Body of pancreas (tissue), 4 donors: ENCODE results near the gene QRICH1. TPM values are rescaled to one million over a fixed set of nuclear protein-coding genes. Genes with fewer than 3 reads are reported as not detected.

Experiments used
- ATAC-seq: fragments of 150-250 bp; one replicate; pipeline ENCODE4 v1.9.1; 2016
- DNase-seq, 4 donors: peaks; one replicate each; pipeline ENCODE4 v3.0.0-alpha.2; 2019
- H3K27ac ChIP-seq, 4 donors: fragments of 200-600 bp; sonication (generic); 1 replicate in 3 of 4; 2 replicates in 1 of 4; pipeline versions ENCODE4 v1.5.1 to v1.6.1; 2016 to 2019; ENCODE audit warnings: mild to moderate bottlenecking in 1 of 4, mixed read lengths in 1 of 4, moderate library complexity in 1 of 4
- H3K27me3 ChIP-seq, 2 donors: fragments of 200-600 bp; sonication (generic); one replicate each; pipeline ENCODE4 v1.6.0; 2016; ENCODE audit warnings: mild to moderate bottlenecking in 1 of 2
- H3K36me3 ChIP-seq, 2 donors: fragments of 200-600 bp; sonication (generic); replicated peaks in 1 of 2; 2 replicates each; pipeline ENCODE4 v1.5.1; 2016; ENCODE audit warnings: low read depth in 2 of 2; ENCODE audit not compliant: insufficient read depth in 1 of 2
- H3K4me1 ChIP-seq: fragments of 200-600 bp; sonication (generic); one replicate; pipeline ENCODE4 v1.6.0; 2016
- H3K4me3 ChIP-seq, 2 donors: fragments of 200-600 bp; sonication (generic); 1 replicate in 1 of 2; 2 replicates in 1 of 2; pipeline ENCODE4 v1.5.1; 2016 to 2019
- H3K9me3 ChIP-seq, 3 donors: fragments of 200-600 bp; sonication (generic); 1 replicate in 2 of 3; 2 replicates in 1 of 3; pipeline ENCODE4 v1.5.1; 2016
- POLR2A ChIP-seq, 3 donors: fragments of 450-650 bp; IDR thresholded peaks; one replicate each; pipeline ENCODE4 v1.6.1; 2016; ENCODE audit warnings: antibody characterized with exemption in 3 of 3, mild to moderate bottlenecking in 2 of 3
- WGBS, 2 donors: methylation state at CpG; one replicate each; pipeline ENCODE4 v1.1.5; 2017; 5-methylcytosine and 5-hydroxymethylcytosine counted together
- intact Hi-C: fragments of 100-400 bp; cut with DNase I; formaldehyde crosslinking; loops from one replicate; pipeline ENCODE4 v1.15.1; 2023
- total RNA-seq, 2 donors: library from RNA; depleted of rRNA; stranded (reverse); fragments of >200 nt; gene quantifications; one replicate each; pipeline ENCODE4 v1.1.0, GENCODE V29; 2016
- TF ChIP-seq, protein P1 (sequence below), 7 experiments: fragments of 450-650 bp in 4 of 7; fragments of 200-600 bp in 3 of 7; sonication (generic) in 3 of 7; IDR thresholded peaks; one replicate each; pipeline ENCODE4 v1.5.1; 2016 to 2019; ENCODE audit warnings: antibody characterized with exemption in 7 of 7

QRICH1 gene
- total RNA-seq, 2 donors from 2014 or later = 63.6 to 67.9 TPM

DNA sequence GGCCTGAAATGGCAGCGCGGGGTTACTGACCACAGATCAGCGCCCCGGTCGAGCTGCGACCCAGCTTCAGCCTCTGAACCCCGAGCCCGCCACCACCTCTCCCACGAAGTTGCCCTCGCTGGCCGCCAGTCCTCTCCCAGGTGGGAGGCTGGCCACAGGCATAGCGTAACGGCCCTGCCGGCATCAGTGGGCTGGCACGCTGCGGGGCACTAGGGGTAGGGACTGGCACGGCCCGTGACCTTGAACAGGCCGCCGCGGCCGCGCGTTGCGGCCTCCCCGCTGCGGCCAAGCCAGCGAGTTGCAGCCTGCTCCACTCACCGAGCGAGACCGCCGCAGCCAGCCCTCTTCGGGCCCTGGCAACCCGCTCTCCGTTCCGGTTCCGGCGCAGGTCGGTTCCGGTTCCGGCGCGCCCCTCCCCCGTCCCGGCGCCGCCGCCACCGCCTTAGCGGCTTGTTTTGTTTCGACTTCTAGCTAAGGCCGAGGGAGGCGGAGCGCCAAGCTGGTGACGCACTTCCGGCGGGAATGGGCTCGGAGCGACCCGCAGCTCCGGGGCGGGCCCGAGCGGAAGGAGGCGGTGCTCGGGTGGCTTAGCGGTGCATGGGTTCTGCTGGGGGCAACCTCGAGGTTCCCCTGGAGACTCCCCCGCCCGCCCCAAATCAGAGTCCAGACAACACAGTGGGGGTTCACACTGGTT, 26.7 kb upstream of the QRICH1 start, which contains the start of gene USP19:
TSS of gene USP19 (minus strand) at position 386 of the 694 bp plus-strand sequence. CDS start 1,678 bp downstream, outside the sequence.
- H3K9me3 ChIP-seq = no peaks in the 10 kb centered on the region
- no peaks in the 10 kb centered on the region for H3K27me3 ChIP-seq
- peak; percentile 48 to 86 (median 83) for TF ChIP-seq POLR2A (IDR thresholded peaks at IDR 0.05)
- TF ChIP-seq, protein P1, sequence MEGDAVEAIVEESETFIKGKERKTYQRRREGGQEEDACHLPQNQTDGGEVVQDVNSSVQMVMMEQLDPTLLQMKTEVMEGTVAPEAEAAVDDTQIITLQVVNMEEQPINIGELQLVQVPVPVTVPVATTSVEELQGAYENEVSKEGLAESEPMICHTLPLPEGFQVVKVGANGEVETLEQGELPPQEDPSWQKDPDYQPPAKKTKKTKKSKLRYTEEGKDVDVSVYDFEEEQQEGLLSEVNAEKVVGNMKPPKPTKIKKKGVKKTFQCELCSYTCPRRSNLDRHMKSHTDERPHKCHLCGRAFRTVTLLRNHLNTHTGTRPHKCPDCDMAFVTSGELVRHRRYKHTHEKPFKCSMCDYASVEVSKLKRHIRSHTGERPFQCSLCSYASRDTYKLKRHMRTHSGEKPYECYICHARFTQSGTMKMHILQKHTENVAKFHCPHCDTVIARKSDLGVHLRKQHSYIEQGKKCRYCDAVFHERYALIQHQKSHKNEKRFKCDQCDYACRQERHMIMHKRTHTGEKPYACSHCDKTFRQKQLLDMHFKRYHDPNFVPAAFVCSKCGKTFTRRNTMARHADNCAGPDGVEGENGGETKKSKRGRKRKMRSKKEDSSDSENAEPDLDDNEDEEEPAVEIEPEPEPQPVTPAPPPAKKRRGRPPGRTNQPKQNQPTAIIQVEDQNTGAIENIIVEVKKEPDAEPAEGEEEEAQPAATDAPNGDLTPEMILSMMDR (IDR thresholded peaks at IDR 0.05) = peak in 1 of 7 experiments; percentile 8
- H3K27ac ChIP-seq = peak within 1 kb of the TSS; percentile 72 to 92 (median 88)
- DNase-seq (peak; percentile 94 to 97 (median 95)), ATAC-seq (peak; percentile 97)
- H3K4me1 ChIP-seq = peaks cover 20% of the 10 kb centered on the region
- H3K36me3 ChIP-seq = peaks cover 10 to 27% of the 10 kb centered on the region in 2 donors
- intact Hi-C loops = no loop called here
- peak within 1 kb of the TSS; percentile 69 to 90 for H3K4me3 ChIP-seq
- WGBS, 2 donors = 0 to 1% methylated on average over 3 to 70 of the region's 70 CpGs

DNA sequence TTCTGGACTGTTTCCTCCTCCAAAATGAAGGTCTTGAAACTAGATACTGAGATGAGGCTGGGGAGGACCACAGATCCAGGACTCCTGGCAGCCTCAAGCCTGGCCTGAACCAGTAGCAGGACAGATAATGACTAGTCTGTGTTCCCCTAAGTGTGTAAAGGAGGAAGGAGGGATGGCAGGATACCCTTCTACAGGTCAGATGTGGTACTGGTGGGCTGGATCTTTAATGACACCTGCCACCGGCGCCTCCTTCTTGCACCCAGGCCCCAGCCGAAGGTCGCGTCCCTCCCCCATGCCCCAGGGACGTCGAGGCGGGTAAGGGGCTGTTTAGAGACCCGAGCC, 26.2 kb upstream of the QRICH1 start:
- WGBS, 2 donors = 2% methylated on average over 9 of the region's 9 CpGs; no CpG with 5 or more reads in 1 of the 2 donors
- peaks cover 10 to 32% of the 10 kb centered on the region in 2 donors for H3K36me3 ChIP-seq
- peak overlapping the region; percentile 72 to 92 (median 88) for H3K27ac ChIP-seq
- ATAC-seq (no peak), DNase-seq (no peak)
- no peaks in the 10 kb centered on the region for H3K27me3 ChIP-seq
- TF ChIP-seq, protein P1 (IDR thresholded peaks at IDR 0.05) = no peak
- no peak for TF ChIP-seq POLR2A (IDR thresholded peaks at IDR 0.05)
- peaks cover 20% of the 10 kb centered on the region for H3K4me1 ChIP-seq
- intact Hi-C loops = no loop called here
- H3K4me3 ChIP-seq = peak overlapping the region; percentile 69 to 90
- no peaks in the 10 kb centered on the region for H3K9me3 ChIP-seq

DNA sequence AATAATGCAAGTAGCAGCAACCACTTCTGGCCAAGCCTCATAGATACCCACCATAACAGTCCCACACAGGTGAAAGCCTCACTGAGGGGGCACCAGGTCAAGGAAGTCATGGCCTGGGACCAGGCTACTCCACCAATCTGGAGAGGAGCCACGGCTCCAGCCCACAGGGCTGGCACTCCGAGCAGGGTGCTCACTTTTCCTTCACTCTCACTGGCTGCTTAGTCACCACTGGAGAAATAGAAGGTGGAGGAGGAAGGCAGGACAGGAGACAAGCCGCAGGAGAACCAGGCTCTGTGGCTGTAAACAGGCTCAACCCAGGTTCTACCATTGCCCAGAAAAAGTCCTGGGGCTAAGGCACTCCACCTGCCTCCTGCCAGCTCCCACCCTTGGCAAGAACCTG, 25.6 kb upstream of the QRICH1 start:
- Histone ChIP-seq H3K36me3 (peaks cover 10 to 37% of the 10 kb centered on the region in 2 donors), H3K4me1 (peaks cover 20% of the 10 kb centered on the region), H3K9me3 (no peaks in the 10 kb centered on the region), H3K27me3 (no peaks in the 10 kb centered on the region), H3K27ac (peak overlapping the region in 1 of 4 donors; percentile 90), H3K4me3 (no peak overlapping the region)
- WGBS, 2 donors = 51 to 54% methylated on average over 3 of the region's 3 CpGs
- intact Hi-C loops = no loop called here
- DNase-seq = no peak
- ATAC-seq = no peak
- TF ChIP-seq, protein P1 (IDR thresholded peaks at IDR 0.05) = no peak
- TF ChIP-seq POLR2A (IDR thresholded peaks at IDR 0.05) = no peak

DNA sequence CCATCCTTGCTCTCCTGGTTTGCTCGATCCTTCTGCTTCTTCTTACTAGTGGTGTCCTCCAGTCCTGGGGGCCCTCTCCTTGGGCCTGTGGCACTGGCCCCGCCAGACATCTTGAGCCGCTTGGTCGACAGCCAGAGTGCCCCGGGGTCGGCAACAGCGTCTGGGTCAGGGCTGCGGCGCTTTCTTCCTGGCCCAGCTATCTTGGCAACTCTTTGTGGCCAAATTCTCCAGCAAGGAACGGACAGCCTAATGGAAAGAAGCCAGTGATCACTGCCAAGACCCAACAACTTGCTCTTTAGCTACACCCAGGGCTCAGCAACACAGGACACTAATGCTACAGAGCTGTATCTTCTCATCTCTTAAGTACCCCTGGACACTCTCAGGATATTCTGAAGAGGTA, 25.2 kb upstream of the QRICH1 start:
- WGBS, 2 donors = 68 to 69% methylated on average over 10 of the region's 10 CpGs
- peaks cover 12 to 37% of the 10 kb centered on the region in 2 donors for H3K36me3 ChIP-seq
- H3K4me3 ChIP-seq = no peak overlapping the region
- H3K27ac ChIP-seq = peak overlapping the region in 1 of 4 donors; percentile 90
- H3K9me3 ChIP-seq = no peaks in the 10 kb centered on the region
- no peak for ATAC-seq
- no peaks in the 10 kb centered on the region for H3K27me3 ChIP-seq
- intact Hi-C loops = no loop called here
- DNase-seq = no peak
- H3K4me1 ChIP-seq = peaks cover 20% of the 10 kb centered on the region
- TF ChIP-seq POLR2A (IDR thresholded peaks at IDR 0.05) = no peak
- TF ChIP-seq, protein P1 (IDR thresholded peaks at IDR 0.05) = no peak

DNA sequence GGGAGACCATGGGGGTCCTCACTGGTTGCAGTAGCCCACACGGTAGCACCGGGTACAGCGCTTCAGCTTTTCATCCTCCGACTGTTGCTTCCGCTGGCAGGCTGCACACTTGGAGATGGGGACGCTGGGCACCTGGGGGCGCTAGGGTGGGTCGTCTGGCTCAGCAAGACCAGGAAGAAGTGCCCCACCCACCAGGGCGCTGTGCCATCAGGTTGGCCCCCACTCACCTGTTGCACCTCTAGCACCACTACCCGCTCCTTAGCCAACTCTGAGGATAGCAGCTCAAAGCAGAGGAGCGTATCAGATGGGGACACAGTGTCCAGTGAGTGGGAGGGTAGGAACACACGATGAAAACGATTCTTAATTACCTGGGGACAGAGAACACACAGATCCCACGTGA, 18.4 kb upstream of the QRICH1 start:
- H3K4me1 ChIP-seq = no peaks in the 10 kb centered on the region
- no peak overlapping the region for H3K27ac ChIP-seq
- peaks cover 18 to 65% of the 10 kb centered on the region in 2 donors for H3K36me3 ChIP-seq
- H3K27me3 ChIP-seq = no peaks in the 10 kb centered on the region
- no peaks in the 10 kb centered on the region for H3K9me3 ChIP-seq
- intact Hi-C loops = no loop called here
- ATAC-seq (no peak), DNase-seq (no peak)
- WGBS, 2 donors = 88 to 90% methylated on average over 14 of the region's 14 CpGs
- TF ChIP-seq, protein P1 (IDR thresholded peaks at IDR 0.05) = no peak
- TF ChIP-seq POLR2A (IDR thresholded peaks at IDR 0.05) = no peak
- no peak overlapping the region for H3K4me3 ChIP-seq
